Measurements from ENCODE around the gene THEMIS.
A peak's percentile ranks its signal among the peaks of the same experiment; 100 is the strongest.
"Not testable (repeated sequence)": the region's sequence is repeated elsewhere in the genome, so short reads cannot be mapped to it uniquely, and the experiment has no call there.

Gene THEMIS

GRCh38 chr6:127793396-127793795, 107.5 kb downstream of the THEMIS start:
- no peak for DNase-seq

GRCh38 chr6:127792616-127793015, 108.2 kb downstream of the THEMIS start:
- no peak for DNase-seq

- no peak for DNase-seq
Measured at GRCh38 chr6:127791779-127792528, 108.9 kb downstream of the THEMIS start.

- DNase-seq, result no peak
Measured at GRCh38 chr6:127790571-127790970, 110.3 kb downstream of the THEMIS start.

GRCh38 chr6:127786109-127786508, 114.7 kb downstream of the THEMIS start:
- DNase-seq, result no peak

GRCh38 chr6:127784468-127784867, 116.4 kb downstream of the THEMIS start:
- peak in 1 of 5 donors; percentile 10 for DNase-seq

- not testable (repeated sequence) for DNase-seq
Measured at GRCh38 chr6:127781636-127782272, 119.1 kb downstream of the THEMIS start.

- DNase-seq, result no peak
Measured at GRCh38 chr6:127776320-127776719, 124.5 kb downstream of the THEMIS start.

- DNase-seq, result no peak
Measured at GRCh38 chr6:127775371-127775770, 125.5 kb downstream of the THEMIS start.

- DNase-seq, result no peak
Measured at GRCh38 chr6:127768745-127769144, 132.1 kb downstream of the THEMIS start.

GRCh38 chr6:127768223-127768622, 132.6 kb downstream of the THEMIS start:
- DNase-seq, result no peak

GRCh38 chr6:127765949-127766348, 134.9 kb downstream of the THEMIS start:
- no peak for DNase-seq

GRCh38 chr6:127762284-127762683, 138.6 kb downstream of the THEMIS start:
- no peak for DNase-seq

GRCh38 chr6:127761084-127761483, 139.8 kb downstream of the THEMIS start:
- no peak for DNase-seq

GRCh38 chr6:127749095-127749494, 151.8 kb downstream of the THEMIS start:
- DNase-seq, result no peak

- no peak for DNase-seq
Measured at GRCh38 chr6:127748290-127748689, 152.6 kb downstream of the THEMIS start.

- no peak for DNase-seq
Measured at GRCh38 chr6:127738423-127738822, 162.4 kb downstream of the THEMIS start.

- no peak for DNase-seq
Measured at GRCh38 chr6:127737768-127738167, 163.1 kb downstream of the THEMIS start.

- DNase-seq, result peak in 4 of 5 donors; percentile 17 to 67 (median 35)
Measured at GRCh38 chr6:127737009-127737486, 163.8 kb downstream of the THEMIS start.

GRCh38 chr6:127732927-127733326, 167.9 kb downstream of the THEMIS start:
- no peak for DNase-seq

GRCh38 chr6:127727260-127727953, 173.5 kb downstream of the THEMIS start:
- DNase-seq, result no peak

- DNase-seq, result no peak
Measured at GRCh38 chr6:127725821-127726220, 175.0 kb downstream of the THEMIS start.

GRCh38 chr6:127718694-127719093, 182.2 kb downstream of the THEMIS start:
- DNase-seq, result no peak

GRCh38 chr6:127717384-127717783, 183.5 kb downstream of the THEMIS start:
- DNase-seq, result no peak
